AG04450 (cell line): Measurements from ENCODE around the gene UTP11. TPM values are rescaled to one million over a fixed set of nuclear protein-coding genes. Genes with fewer than 3 reads are reported as not detected.

Source experiments
- CTCF ChIA-PET: fragments of 300-600, 350-600 bp; formaldehyde crosslinking; extraction: SDS; loops from one replicate; lab custom pipeline; 2022; ENCODE audit warnings: antibody characterized with exemption, inconsistent platforms; lab: Charles Lee
- POLR2A ChIA-PET: fragments of 350-600 bp; formaldehyde crosslinking; extraction: SDS; loops from one replicate; lab custom pipeline; 2021; ENCODE audit warnings: antibody characterized with exemption, inconsistent platforms; lab: Yijun Ruan, JAX
- DNase-seq: peaks from one replicate; pipeline ENCODE4 v3.0.0-alpha.2; 2011; ENCODE audit warnings: low read depth, low spot score
- H3K27ac ChIP-seq: one replicate; pipeline ENCODE4 v1.5.1; 2012; ENCODE audit warnings: low read depth, low read length, control low read depth
- H3K27me3 ChIP-seq: one replicate; pipeline ENCODE4 v1.6.0; 2012; ENCODE audit warnings: low read length; ENCODE audit not compliant: control insufficient read depth, insufficient read depth
- H3K4me3 ChIP-seq: 2 replicates; pipeline ENCODE4 v1.5.1; 2011; ENCODE audit warnings: mild to moderate bottlenecking, low read depth, low read length, control low read depth
- H3K9me3 ChIP-seq: 2 replicates; pipeline ENCODE4 v1.5.1; 2012; ENCODE audit warnings: low read length; ENCODE audit not compliant: control insufficient read depth, insufficient read depth
- CTCF ChIP-seq: IDR thresholded peaks from 2 replicates; pipeline ENCODE4 v1.5.1; 2011; ENCODE audit warnings: low read depth, low read length, control low read depth, inconsistent platforms
- polyA plus RNA-seq: library from polyadenylated mRNA; depleted of rRNA; stranded (reverse); fragments of >200 nt; gene quantifications from 2 replicates; pipeline ENCODE4 v1.2.3, GENCODE V29; 2011

Gene UTP11
- polyA plus RNA-seq, 1 experiment, result 43.8 TPM

DNA sequence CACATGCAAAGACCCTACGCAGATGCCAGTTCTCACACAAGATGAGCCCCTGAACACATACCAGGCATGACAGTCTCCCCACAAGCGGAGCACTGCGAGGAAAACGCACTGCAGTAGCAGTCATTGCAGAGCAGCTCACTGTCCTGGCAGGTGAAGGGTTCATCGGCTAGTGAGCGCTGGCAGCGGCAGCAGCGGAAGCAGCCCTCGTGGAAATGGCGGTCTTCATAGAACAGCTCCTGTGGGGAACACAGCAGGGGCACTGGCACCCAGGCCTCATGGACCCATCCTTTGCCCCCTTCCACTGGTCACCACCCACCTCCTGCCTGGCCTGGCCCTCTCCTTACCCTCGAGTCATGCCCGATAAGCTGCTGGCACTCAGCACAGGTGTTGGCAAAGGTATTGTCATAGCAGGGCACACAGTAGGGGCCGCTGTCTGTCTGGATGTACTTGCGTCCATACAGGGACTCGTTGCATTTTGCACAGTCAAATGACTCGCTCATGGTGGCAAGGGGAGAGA lies 13.6 kb upstream of the UTP11 start:
- H3K27me3 ChIP-seq, result no peaks in the 10 kb centered on the region
- no peaks in the 10 kb centered on the region; the same call in 1 of the 2 replicates for H3K9me3 ChIP-seq
- POLR2A ChIA-PET, result interaction anchor here (1.9 to 3.5 kb wide), 2 partner anchors 9 to 14 kb away, joined by 7 to 21 read pairs; partner anchors contain the start of genes SF3A3 and UTP11
- no peak overlapping the region for H3K4me3 ChIP-seq
- H3K27ac ChIP-seq, result peak overlapping the region; percentile 99
- no peak for TF ChIP-seq CTCF
- no peak for DNase-seq
- CTCF ChIA-PET, result interaction anchor here (6.2 kb wide), 1 partner anchor 8 kb away, joined by 44 read pairs; the partner anchor contains the start of gene SF3A3

GRCh38 chr1:37999430-38000232 lies 12.9 kb upstream of the UTP11 start:
- no peak for TF ChIP-seq CTCF

DNA sequence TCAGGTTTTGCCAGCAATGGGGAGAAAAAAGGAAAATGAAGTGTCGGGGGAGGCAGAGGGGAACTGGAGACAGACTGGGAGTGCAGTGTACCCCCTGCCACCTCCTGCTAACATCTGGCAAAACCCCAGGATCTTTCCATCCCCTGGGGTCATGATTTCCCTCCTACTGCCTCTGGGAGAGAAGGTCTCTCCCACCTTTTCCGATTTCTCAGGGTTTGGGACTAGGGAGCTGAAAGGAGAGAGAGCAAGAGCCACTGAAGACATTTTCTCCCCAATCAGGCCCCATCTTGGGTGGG lies 12.4 kb upstream of the UTP11 start:
- H3K27me3 ChIP-seq, result no peaks in the 10 kb centered on the region
- POLR2A ChIA-PET, result interaction anchor here (1.1 to 3.5 kb wide), 5 partner anchors 8 to 20 kb away, joined by 3 to 21 read pairs (median 7); partner anchors contain the start of genes SF3A3 and UTP11
- H3K4me3 ChIP-seq, result peak overlapping the region; percentile 47
- DNase-seq, result no peak
- H3K9me3 ChIP-seq, result no peaks in the 10 kb centered on the region; the same call in 1 of the 2 replicates
- H3K27ac ChIP-seq, result peak overlapping the region; percentile 99
- CTCF ChIA-PET, result interaction anchor here (6.2 kb wide), 1 partner anchor 9 kb away, joined by 44 read pairs; the partner anchor contains the start of gene SF3A3
- no peak for TF ChIP-seq CTCF

More at GRCh38 chr1:37999430-38000232, 12.9 kb upstream of the UTP11 start:
- H3K4me3 ChIP-seq, result peak overlapping the region; percentile 47
- H3K9me3 ChIP-seq, result no peaks in the 10 kb centered on the region; the same call in 1 of the 2 replicates
- DNase-seq, result no peak
- H3K27me3 ChIP-seq, result no peaks in the 10 kb centered on the region
- POLR2A ChIA-PET, result interaction anchor here (1.1 to 3.5 kb wide), 5 partner anchors 8 to 21 kb away, joined by 3 to 21 read pairs (median 7); partner anchors contain the start of genes SF3A3 and UTP11
- H3K27ac ChIP-seq, result peak overlapping the region; percentile 99
- CTCF ChIA-PET, result interaction anchor here (6.2 kb wide), 1 partner anchor 9 kb away, joined by 44 read pairs; the partner anchor contains the start of gene SF3A3

- Histone ChIP-seq H3K4me3 (peak overlapping the region; percentile 47), H3K27ac (peak overlapping the region; percentile 99), H3K9me3 (no peaks in the 10 kb centered on the region; the same call in 1 of the 2 replicates), H3K27me3 (no peaks in the 10 kb centered on the region)
- peak; percentile 74 for DNase-seq
- POLR2A ChIA-PET, result interaction anchor here (1.1 to 3.5 kb wide), 5 partner anchors 9 to 20 kb away, joined by 3 to 21 read pairs (median 7); partner anchors contain the start of genes SF3A3 and UTP11
- no peak for TF ChIP-seq CTCF
- CTCF ChIA-PET, result interaction anchor here (2.3 to 6.2 kb wide), 2 partner anchors 10 to 18 kb away, joined by 14 to 44 read pairs; partner anchors contain the start of gene SF3A3
Observed at GRCh38 chr1:38000529-38001455, 11.7 kb upstream of the UTP11 start.
